NCI-H526 (cell line): Measurements from ENCODE around the gene EIF6.
A peak's percentile ranks its signal among the peaks of the same experiment; 100 is the strongest.
"Not testable (repeated sequence)": the region's sequence is repeated elsewhere in the genome, so short reads cannot be mapped to it uniquely, and the experiment has no call there.

ENCODE experiments used
- DNase-seq, 2 experiments: peaks; one replicate each; lab custom pipeline; 2025; lab: John Stamatoyannopoulos, UW

Gene EIF6

GRCh38 chr20:35277531-35278395 is 6.8 kb downstream of the EIF6 start, which contains the start of gene MMP24OS:
TSS of gene MMP24OS (minus strand) at chr20:35278122. CDS start at chr20:35277929, 193 bp downstream.
- peak; percentile 80 to 95 for DNase-seq

- DNase-seq = no peak
Measured at GRCh38 chr20:35277127-35277526, 7.4 kb downstream of the EIF6 start.

- no peak for DNase-seq
Measured at GRCh38 chr20:35276408-35276807, 8.2 kb downstream of the EIF6 start.

GRCh38 chr20:35275741-35276251 is 8.8 kb downstream of the EIF6 start:
- DNase-seq = no peak

GRCh38 chr20:35274172-35275092 is 10.1 kb downstream of the EIF6 start:
- DNase-seq = no peak

- DNase-seq = peak; percentile 44 to 75
Measured at GRCh38 chr20:35273449-35274171, 11.0 kb downstream of the EIF6 start.

- no peak for DNase-seq
Measured at GRCh38 chr20:35271904-35272303, 12.7 kb downstream of the EIF6 start.

- peak; percentile 52 to 76 for DNase-seq
Measured at GRCh38 chr20:35271073-35271882, 13.3 kb downstream of the EIF6 start.

- no peak for DNase-seq
Measured at GRCh38 chr20:35270021-35270902, 14.3 kb downstream of the EIF6 start.

GRCh38 chr20:35269055-35269781 is 15.4 kb downstream of the EIF6 start:
- DNase-seq = peak; percentile 36 to 79

GRCh38 chr20:35267092-35267491 is 17.5 kb downstream of the EIF6 start:
- DNase-seq = no peak

- peak in 1 of 2 experiments; percentile 10 for DNase-seq
Measured at GRCh38 chr20:35264755-35265154, 19.8 kb downstream of the EIF6 start.

GRCh38 chr20:35263532-35264341 is 20.8 kb downstream of the EIF6 start:
- DNase-seq = no peak

GRCh38 chr20:35262731-35263531 is 21.6 kb downstream of the EIF6 start:
- not testable (repeated sequence) for DNase-seq

GRCh38 chr20:35262321-35262720 is 22.3 kb downstream of the EIF6 start:
- not testable (repeated sequence) for DNase-seq

- DNase-seq = no peak
Measured at GRCh38 chr20:35260426-35260825, 24.1 kb downstream of the EIF6 start.

- DNase-seq = no peak
Measured at GRCh38 chr20:35257175-35257909, 27.2 kb downstream of the EIF6 start.
